SK-N-SH treated with all-trans-retinoic acid at 6 μM for 48 hours (cell line): ENCODE data around the gene LIN9.
A peak's percentile ranks its signal among the peaks of the same experiment; 100 is the strongest.
"Not testable (repeated sequence)": the region's sequence is repeated elsewhere in the genome, so short reads cannot be mapped to it uniquely, and the experiment has no call there.

Experiments used
- ATAC-seq: fragments of 200-7000 bp; cut with Tn5 transposase; 3 replicates; pipeline ENCODE4 v1.9.1; 2020; ENCODE audit warnings: mild to moderate bottlenecking, moderate library complexity
- ARNTL ChIP-seq: fragments of 450-650 bp; formaldehyde crosslinking; IDR thresholded peaks from 2 replicates; pipeline ENCODE4 v1.5.0; 2020; ENCODE audit warnings: low read depth, mild to moderate bottlenecking, moderate library complexity, borderline replicate concordance
- BACH2 ChIP-seq: fragments of 250-450 bp; sonication (Bioruptor Pico); IDR thresholded peaks from 2 replicates; pipeline ENCODE4 v1.9.0; 2021; ENCODE audit warnings: mild to moderate bottlenecking, borderline replicate concordance
- CREB5 ChIP-seq: fragments of 250-450 bp; sonication (Bioruptor Pico); IDR thresholded peaks from 2 replicates; pipeline ENCODE4 v1.5.1; 2020; ENCODE audit warnings: low read depth, mild to moderate bottlenecking, moderate library complexity
- CSDC2 ChIP-seq: fragments of 250-450 bp; sonication (Bioruptor Pico); IDR thresholded peaks from 2 replicates; pipeline ENCODE4 v1.5.0; 2020; ENCODE audit warnings: mild to moderate bottlenecking, moderate library complexity
- ISL1 ChIP-seq: fragments of 250-450 bp; sonication (Bioruptor Pico); IDR thresholded peaks from 2 replicates; pipeline ENCODE4 v2.1.2; 2022; ENCODE audit warnings: mild to moderate bottlenecking, moderate library complexity
- OSR1 ChIP-seq: fragments of 250-450 bp; sonication (Bioruptor Pico); IDR thresholded peaks from 2 replicates; pipeline ENCODE4 v1.8.0; 2022; ENCODE audit warnings: moderate library complexity, mild to moderate bottlenecking, inconsistent platforms
- PPARA ChIP-seq: fragments of 250-450 bp; sonication (Bioruptor Pico); IDR thresholded peaks from 2 replicates; pipeline ENCODE4 v1.5.0; 2020; ENCODE audit warnings: mild to moderate bottlenecking, borderline replicate concordance
- RARB ChIP-seq: fragments of 250-450 bp; sonication (Bioruptor Pico); IDR thresholded peaks from 2 replicates; pipeline ENCODE4 v1.8.0; 2021; ENCODE audit warnings: mild to moderate bottlenecking, moderate library complexity
- SNAI2 ChIP-seq: fragments of 250-450 bp; sonication (Bioruptor Pico); IDR thresholded peaks from 2 replicates; pipeline ENCODE4 v1.5.0; 2020; ENCODE audit warnings: mild to moderate bottlenecking, moderate library complexity
- TCF4 ChIP-seq: fragments of 250-450 bp; sonication (Bioruptor Pico); IDR thresholded peaks from 2 replicates; pipeline ENCODE4 v1.8.0; 2021; ENCODE audit warnings: mild to moderate bottlenecking, moderate library complexity, borderline replicate concordance
- TOX ChIP-seq: fragments of 250-450 bp; sonication (Bioruptor Pico); IDR thresholded peaks from 2 replicates; pipeline ENCODE4 v1.8.0; 2021; ENCODE audit warnings: mild to moderate bottlenecking, moderate library complexity, borderline replicate concordance
- ZC3H10 ChIP-seq: fragments of 250-450 bp; sonication (Bioruptor Pico); IDR thresholded peaks from 2 replicates; pipeline ENCODE4 v1.5.1; 2021; ENCODE audit warnings: mild to moderate bottlenecking, moderate library complexity
- ZFP3 ChIP-seq: fragments of 250-450 bp; sonication (Bioruptor Pico); IDR thresholded peaks from 2 replicates; pipeline ENCODE4 v1.5.0; 2020; ENCODE audit warnings: mild to moderate bottlenecking, moderate library complexity
- ZFP30 ChIP-seq: fragments of 450-650 bp; formaldehyde crosslinking; IDR thresholded peaks from 2 replicates; pipeline ENCODE4 v1.5.0; 2022; ENCODE audit warnings: mild to moderate bottlenecking, moderate library complexity
- ZNF565 ChIP-seq: fragments of 450-650 bp; formaldehyde crosslinking; conservative IDR thresholded peaks from 2 replicates; pipeline ENCODE4 v1.5.0; 2020; ENCODE audit warnings: low read depth, mild to moderate bottlenecking, moderate library complexity
- ZNF70 ChIP-seq: fragments of 450-650 bp; formaldehyde crosslinking; IDR thresholded peaks from 2 replicates; pipeline ENCODE4 v1.5.0; 2020; ENCODE audit warnings: mild to moderate bottlenecking, moderate library complexity
- ZNF8 ChIP-seq: fragments of 450-650 bp; formaldehyde crosslinking; IDR thresholded peaks from 2 replicates; pipeline ENCODE4 v1.5.0; 2020; ENCODE audit warnings: mild to moderate bottlenecking, moderate library complexity
- TF ChIP-seq, protein P1 (sequence below): fragments of 250-450 bp; sonication (Bioruptor Pico); IDR thresholded peaks from 2 replicates; pipeline ENCODE4 v1.5.1; 2021; ENCODE audit warnings: mild to moderate bottlenecking, moderate library complexity
- TF ChIP-seq, protein P2 (sequence below): fragments of 250-450 bp; sonication (Bioruptor Pico); IDR thresholded peaks from 2 replicates; pipeline ENCODE4 v1.8.0; 2021; ENCODE audit warnings: low read depth, mild to moderate bottlenecking, moderate library complexity, borderline replicate concordance
- TF ChIP-seq, protein P3 (sequence below): fragments of 250-450 bp; sonication (Bioruptor Pico); IDR thresholded peaks from 2 replicates; pipeline ENCODE4 v1.8.0; 2020; ENCODE audit warnings: mild to moderate bottlenecking, moderate library complexity, borderline replicate concordance

LIN9 gene

DNA sequence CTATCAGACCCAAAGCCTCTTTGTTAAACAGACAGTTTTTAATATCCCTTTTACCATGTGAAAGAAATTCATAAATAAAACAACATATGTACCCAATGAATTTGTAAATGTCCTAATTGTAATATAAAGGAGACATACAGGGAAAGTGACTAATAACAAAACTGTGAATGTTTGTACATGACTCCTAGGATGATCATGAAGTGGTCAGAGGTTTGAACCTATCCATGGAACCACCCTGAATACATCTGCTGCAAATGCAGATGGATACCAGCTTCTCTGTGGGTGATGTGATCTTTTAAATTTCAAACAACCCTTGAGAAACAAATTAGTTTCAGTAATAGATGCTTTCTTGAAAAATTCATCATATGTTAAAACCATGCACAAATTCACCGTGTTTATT lies 105.7 kb downstream of the LIN9 start:
- no peak for ATAC-seq
- TF ChIP-seq CSDC2 (CRISPR knock-in tag) = no peak
- no peak for TF ChIP-seq ZC3H10 (CRISPR knock-in tag)
- no peak for TF ChIP-seq ZFP3 (CRISPR knock-in tag)
- TF ChIP-seq TOX = no peak
- no peak for TF ChIP-seq ZNF565 (CRISPR knock-in tag)
- TF ChIP-seq ISL1 = no peak
- no peak for TF ChIP-seq ZNF8 (CRISPR knock-in tag)
- no peak for TF ChIP-seq RARB (CRISPR knock-in tag)
- no peak for TF ChIP-seq TCF4 (CRISPR knock-in tag)
- no peak for TF ChIP-seq ZFP30
- TF ChIP-seq, protein P1, sequence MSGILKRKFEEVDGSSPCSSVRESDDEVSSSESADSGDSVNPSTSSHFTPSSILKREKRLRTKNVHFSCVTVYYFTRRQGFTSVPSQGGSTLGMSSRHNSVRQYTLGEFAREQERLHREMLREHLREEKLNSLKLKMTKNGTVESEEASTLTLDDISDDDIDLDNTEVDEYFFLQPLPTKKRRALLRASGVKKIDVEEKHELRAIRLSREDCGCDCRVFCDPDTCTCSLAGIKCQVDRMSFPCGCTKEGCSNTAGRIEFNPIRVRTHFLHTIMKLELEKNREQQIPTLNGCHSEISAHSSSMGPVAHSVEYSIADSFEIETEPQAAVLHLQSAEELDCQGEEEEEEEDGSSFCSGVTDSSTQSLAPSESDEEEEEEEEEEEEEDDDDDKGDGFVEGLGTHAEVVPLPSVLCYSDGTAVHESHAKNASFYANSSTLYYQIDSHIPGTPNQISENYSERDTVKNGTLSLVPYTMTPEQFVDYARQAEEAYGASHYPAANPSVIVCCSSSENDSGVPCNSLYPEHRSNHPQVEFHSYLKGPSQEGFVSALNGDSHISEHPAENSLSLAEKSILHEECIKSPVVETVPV (CRISPR knock-in tag) = no peak

- ATAC-seq = not testable (repeated sequence)
Measured at GRCh38 chr1:226202666-226203065, 106.3 kb downstream of the LIN9 start.

- ATAC-seq = no peak
- TF ChIP-seq SNAI2 (CRISPR knock-in tag) = no peak
- TF ChIP-seq, protein P1 (CRISPR knock-in tag) = no peak
- TF ChIP-seq CSDC2 (CRISPR knock-in tag) = no peak
- TF ChIP-seq CREB5 = no peak
- no peak for TF ChIP-seq ZFP30
- no peak for TF ChIP-seq TOX
- TF ChIP-seq BACH2 = no peak
- TF ChIP-seq, all 23 proteins: peak for 0
Measured at GRCh38 chr1:226202246-226202645, 106.7 kb downstream of the LIN9 start.

DNA sequence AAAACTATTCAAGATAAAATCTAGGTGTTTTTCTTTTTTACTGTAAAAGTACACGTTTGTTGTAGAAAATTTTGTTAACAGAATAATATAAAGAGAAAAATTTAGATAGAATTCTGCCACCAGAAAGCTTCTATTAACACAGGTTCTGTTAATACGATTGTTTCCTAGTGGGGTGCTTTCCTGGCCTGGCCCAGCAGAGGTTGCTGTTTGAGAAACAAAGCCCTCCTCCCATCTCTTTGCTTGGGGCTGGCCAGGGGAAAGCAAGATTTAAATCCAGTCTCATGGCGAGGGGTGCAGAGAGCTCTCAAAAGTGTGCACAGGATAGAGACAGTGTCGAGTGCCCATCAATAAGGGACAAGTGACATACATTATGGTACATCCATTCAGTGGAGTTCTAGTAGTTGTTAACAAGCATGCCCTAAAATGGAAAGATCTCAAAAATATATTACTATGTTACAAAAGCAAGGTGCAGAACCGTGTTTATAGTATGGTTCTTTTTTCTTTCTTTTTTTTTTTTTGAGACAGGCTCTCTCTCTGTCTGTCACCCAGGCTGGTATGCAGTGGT lies 107.9 kb downstream of the LIN9 start:
- TF ChIP-seq CSDC2 (CRISPR knock-in tag) = no peak
- TF ChIP-seq ZNF8 (CRISPR knock-in tag) = peak; percentile 88
- TF ChIP-seq CREB5 = no peak
- TF ChIP-seq TOX = no peak
- no peak for TF ChIP-seq ZFP3 (CRISPR knock-in tag)
- TF ChIP-seq ZNF70 = no peak
- TF ChIP-seq, protein P2, sequence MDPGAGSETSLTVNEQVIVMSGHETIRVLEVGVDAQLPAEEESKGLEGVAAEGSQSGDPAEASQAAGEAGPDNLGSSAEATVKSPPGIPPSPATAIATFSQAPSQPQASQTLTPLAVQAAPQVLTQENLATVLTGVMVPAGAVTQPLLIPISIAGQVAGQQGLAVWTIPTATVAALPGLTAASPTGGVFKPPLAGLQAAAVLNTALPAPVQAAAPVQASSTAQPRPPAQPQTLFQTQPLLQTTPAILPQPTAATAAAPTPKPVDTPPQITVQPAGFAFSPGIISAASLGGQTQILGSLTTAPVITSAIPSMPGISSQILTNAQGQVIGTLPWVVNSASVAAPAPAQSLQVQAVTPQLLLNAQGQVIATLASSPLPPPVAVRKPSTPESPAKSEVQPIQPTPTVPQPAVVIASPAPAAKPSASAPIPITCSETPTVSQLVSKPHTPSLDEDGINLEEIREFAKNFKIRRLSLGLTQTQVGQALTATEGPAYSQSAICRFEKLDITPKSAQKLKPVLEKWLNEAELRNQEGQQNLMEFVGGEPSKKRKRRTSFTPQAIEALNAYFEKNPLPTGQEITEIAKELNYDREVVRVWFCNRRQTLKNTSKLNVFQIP (CRISPR knock-in tag) = no peak

GRCh38 chr1:226199971-226200370 lies 109.0 kb downstream of the LIN9 start:
- TF ChIP-seq ARNTL = no peak
- no peak for TF ChIP-seq TOX
- TF ChIP-seq, all 23 proteins: peak for 0
- no peak for ATAC-seq

More for the DNA sequence above, 107.9 kb downstream of the LIN9 start:
- peak; percentile 78 for ATAC-seq

GRCh38 chr1:226195144-226195543 lies 113.8 kb downstream of the LIN9 start:
- ATAC-seq = no peak
- TF ChIP-seq ZNF565 (CRISPR knock-in tag) (no peak), ZNF8 (CRISPR knock-in tag) (no peak), ARNTL (no peak), ZNF70 (no peak), TCF4 (CRISPR knock-in tag) (no peak), PPARA (CRISPR knock-in tag) (no peak), OSR1 (CRISPR knock-in tag) (no peak)
- TF ChIP-seq, protein P1 (CRISPR knock-in tag) = no peak
- TF ChIP-seq, protein P3, sequence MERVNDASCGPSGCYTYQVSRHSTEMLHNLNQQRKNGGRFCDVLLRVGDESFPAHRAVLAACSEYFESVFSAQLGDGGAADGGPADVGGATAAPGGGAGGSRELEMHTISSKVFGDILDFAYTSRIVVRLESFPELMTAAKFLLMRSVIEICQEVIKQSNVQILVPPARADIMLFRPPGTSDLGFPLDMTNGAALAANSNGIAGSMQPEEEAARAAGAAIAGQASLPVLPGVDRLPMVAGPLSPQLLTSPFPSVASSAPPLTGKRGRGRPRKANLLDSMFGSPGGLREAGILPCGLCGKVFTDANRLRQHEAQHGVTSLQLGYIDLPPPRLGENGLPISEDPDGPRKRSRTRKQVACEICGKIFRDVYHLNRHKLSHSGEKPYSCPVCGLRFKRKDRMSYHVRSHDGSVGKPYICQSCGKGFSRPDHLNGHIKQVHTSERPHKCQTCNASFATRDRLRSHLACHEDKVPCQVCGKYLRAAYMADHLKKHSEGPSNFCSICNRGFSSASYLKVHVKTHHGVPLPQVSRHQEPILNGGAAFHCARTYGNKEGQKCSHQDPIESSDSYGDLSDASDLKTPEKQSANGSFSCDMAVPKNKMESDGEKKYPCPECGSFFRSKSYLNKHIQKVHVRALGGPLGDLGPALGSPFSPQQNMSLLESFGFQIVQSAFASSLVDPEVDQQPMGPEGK (CRISPR knock-in tag) = no peak
